GM12873 (cell line): ENCODE measurements around the gene FAM81A.

ENCODE experiments used
- CTCF ChIP-seq: IDR thresholded peaks from 2 replicates; pipeline ENCODE4 v1.5.1; 2012; ENCODE audit warnings: low read depth, mild to moderate bottlenecking, moderate library complexity, low read length, control low read depth; ENCODE audit not compliant: insufficient read depth; ENCODE audit errors: missing control alignments

The FAM81A gene

GRCh38 chr15:59444081-59444835, 6.3 kb downstream of the FAM81A start:
- no peak for TF ChIP-seq CTCF

GRCh38 chr15:59444980-59445545, 7.1 kb downstream of the FAM81A start:
- TF ChIP-seq CTCF, result no peak

GRCh38 chr15:59446232-59446957, 8.4 kb downstream of the FAM81A start:
- no peak for TF ChIP-seq CTCF

GRCh38 chr15:59447367-59447766, 9.4 kb downstream of the FAM81A start:
- no peak for TF ChIP-seq CTCF

- TF ChIP-seq CTCF, result no peak
These were observed 10.9 kb downstream of the FAM81A start for GRCh38 chr15:59448871-59449270.

- no peak for TF ChIP-seq CTCF
These were observed 15.7 kb downstream of the FAM81A start for GRCh38 chr15:59453474-59454215.

GRCh38 chr15:59456114-59456513, 18.1 kb downstream of the FAM81A start:
- no peak for TF ChIP-seq CTCF
